GM12801 (cell line): Measurements from ENCODE around the gene RALGAPB.

Experiments
- CTCF ChIP-seq: IDR thresholded peaks from one replicate; pipeline ENCODE4 v1.5.1; 2011; ENCODE audit warnings: control low read depth; ENCODE audit not compliant: insufficient read length; ENCODE audit errors: extremely low read depth

The RALGAPB gene

GRCh38 chr20:38466983-38467382, 5.7 kb upstream of the RALGAPB start:
- TF ChIP-seq CTCF = no peak

- TF ChIP-seq CTCF = no peak
Measured at GRCh38 chr20:38471245-38471644, 1.4 kb upstream of the RALGAPB start.

DNA sequence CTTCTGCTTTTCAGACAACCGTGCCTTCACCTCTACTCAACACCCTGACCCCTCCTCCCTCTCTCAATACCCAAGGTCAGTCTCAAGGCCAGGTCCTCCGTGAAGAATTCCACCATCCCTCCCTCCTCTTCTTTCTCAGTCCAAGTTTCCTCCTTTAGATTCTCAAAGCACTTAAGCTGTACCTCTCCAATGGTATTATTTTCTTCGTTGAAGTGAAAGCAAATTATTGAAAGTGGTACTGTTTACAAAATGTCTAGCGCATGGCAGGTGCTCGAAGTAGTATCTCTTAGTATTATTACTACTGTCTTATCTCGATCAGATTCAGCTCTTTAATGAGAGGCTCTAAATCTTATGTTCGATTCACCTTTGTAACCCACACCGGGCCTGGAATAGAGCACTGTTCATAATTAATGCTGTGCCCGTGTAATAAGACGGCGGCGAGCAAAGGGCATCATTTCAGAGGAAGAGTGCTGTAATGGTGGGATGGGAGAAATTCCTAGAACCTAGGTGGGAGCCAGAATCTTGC, 593 bp upstream of the RALGAPB start:
- no peak for TF ChIP-seq CTCF

DNA sequence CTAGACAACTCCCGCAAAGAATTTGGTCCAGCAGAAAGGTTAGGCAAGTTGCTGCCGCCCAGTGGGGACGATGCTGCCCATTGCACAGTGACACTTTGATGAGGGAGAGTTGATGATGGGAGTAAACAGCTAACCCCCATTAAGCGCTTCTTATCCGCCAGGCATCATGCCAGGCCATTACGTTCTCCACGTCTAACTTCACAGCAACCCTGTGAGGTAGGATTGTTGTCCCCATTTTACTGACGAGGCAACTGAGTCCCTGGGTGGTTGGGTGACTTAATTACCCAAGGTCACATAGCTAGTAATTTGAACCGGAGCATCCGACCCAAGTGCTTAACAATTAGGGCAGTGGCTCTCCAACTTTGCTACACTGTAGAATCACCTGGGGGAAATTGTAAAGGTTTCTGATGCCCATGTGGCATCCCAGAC, 738 bp downstream of the RALGAPB start:
- no peak for TF ChIP-seq CTCF

GRCh38 chr20:38477747-38478146, 5.1 kb downstream of the RALGAPB start:
- TF ChIP-seq CTCF = no peak

DNA sequence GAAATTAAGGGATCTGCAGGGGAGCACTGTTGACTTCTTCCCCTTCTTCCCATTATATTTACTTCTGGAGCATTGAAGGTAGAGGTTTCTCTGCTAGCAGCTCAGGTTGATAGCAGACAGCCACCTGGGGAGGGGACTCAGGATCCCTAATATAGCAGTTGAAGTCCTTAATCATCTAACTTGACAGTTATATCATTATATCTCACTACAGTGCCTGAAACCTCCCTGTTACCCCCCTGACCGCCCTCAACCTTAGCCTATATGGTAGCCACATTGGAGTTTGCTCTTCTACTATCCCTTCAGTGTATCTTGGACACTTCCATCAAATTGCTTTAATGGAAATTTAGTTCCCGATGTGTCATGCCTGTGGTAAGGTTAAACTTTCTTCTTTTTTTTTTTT, 7.0 kb downstream of the RALGAPB start:
- TF ChIP-seq CTCF = no peak

GRCh38 chr20:38485041-38485440, 12.4 kb downstream of the RALGAPB start:
- TF ChIP-seq CTCF = no peak

DNA sequence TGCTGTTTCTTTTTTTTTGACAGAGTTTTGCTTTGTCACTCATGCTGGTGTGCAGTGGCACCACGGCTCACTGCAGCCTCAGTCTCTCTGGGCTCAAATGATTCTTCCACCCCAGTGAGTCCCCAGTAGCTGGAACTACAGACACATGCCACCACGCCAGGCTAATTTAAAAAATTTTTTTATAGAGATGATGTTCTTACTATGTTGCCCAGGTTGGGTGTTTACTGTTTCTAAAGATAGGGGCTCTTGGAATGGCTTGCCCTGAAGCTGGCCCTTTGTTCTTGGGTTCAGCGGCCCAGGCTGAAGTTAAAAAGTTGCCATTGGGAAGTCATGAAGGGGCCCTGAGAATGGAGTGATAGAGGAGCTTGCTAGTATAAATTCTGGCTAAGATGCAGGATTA, 16.5 kb downstream of the RALGAPB start:
- no peak for TF ChIP-seq CTCF
